SH-SY5Y (cell line): Measurements from ENCODE around the gene RIT2.

Experiments
- GATA2 ChIP-seq: IDR thresholded peaks from 2 replicates; pipeline ENCODE4 v1.6.1; 2011; ENCODE audit warnings: mild to moderate bottlenecking, low read depth, low read length
- GATA3 ChIP-seq: IDR thresholded peaks from 2 replicates; pipeline ENCODE4 v1.6.1; 2011; ENCODE audit warnings: low read depth, mild to moderate bottlenecking, low read length, moderate library complexity

- no peak for TF ChIP-seq GATA2
- no peak for TF ChIP-seq GATA3
Observed at GRCh38 chr18:43061816-43062215, 53.7 kb downstream of the RIT2 start.
